Measurements from ENCODE around the gene ZNF654. TPM values are rescaled to one million over a fixed set of nuclear protein-coding genes. Genes with fewer than 3 reads are reported as not detected.

The ZNF654 gene
- polyA plus RNA-seq, 1 of the 3 experiments (the other 2 are of a cell fraction) = 1.6 TPM

DNA sequence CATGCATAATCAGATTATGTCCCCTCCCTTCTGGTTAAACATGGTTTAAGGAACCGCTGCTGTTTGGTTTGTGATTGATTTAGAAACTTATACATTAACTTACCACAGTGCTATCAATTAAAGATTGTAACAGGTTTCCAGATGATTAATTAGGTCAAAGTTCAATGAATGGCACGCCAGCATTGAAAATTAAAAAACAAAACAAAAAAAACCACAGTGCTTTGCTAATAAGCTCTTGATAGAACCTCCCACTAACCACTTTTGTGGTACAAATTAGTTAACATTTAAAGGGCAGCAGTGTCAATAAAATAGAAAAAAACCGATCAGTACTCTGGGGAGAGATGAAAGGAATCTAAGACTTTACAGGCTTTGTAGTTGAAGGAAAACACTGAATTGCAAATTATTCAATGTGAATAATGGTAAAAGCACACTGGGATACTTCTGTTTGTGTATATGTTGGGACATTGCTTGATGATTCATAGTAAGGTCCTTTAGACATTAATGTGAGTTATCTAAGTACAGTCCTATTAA is 83.1 kb downstream of the ZNF654 start:
- no peak for TF ChIP-seq POLR2AphosphoS5 (IDR thresholded peaks at IDR 0.05; ENCODE audit: low read depth, low read length)
- TF ChIP-seq TCF12 (IDR thresholded peaks at IDR 0.05) = no peak
- TF ChIP-seq GATA2 (CRISPR knock-in tag; IDR thresholded peaks at IDR 0.05) = no peak
- TF ChIP-seq RXRA (IDR thresholded peaks at IDR 0.05; ENCODE audit: borderline replicate concordance, low read depth) = no peak
- TF ChIP-seq MEF2A (IDR thresholded peaks at IDR 0.05; ENCODE audit: borderline replicate concordance, low read depth) = no peak
- TF ChIP-seq, protein P1, sequence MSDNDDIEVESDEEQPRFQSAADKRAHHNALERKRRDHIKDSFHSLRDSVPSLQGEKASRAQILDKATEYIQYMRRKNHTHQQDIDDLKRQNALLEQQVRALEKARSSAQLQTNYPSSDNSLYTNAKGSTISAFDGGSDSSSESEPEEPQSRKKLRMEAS (IDR thresholded peaks at IDR 0.05; ENCODE audit: low read depth) = no peak
- no peak for TF ChIP-seq NFIC (IDR thresholded peaks at IDR 0.05; ENCODE audit: borderline replicate concordance)
- TF ChIP-seq, protein P2, sequence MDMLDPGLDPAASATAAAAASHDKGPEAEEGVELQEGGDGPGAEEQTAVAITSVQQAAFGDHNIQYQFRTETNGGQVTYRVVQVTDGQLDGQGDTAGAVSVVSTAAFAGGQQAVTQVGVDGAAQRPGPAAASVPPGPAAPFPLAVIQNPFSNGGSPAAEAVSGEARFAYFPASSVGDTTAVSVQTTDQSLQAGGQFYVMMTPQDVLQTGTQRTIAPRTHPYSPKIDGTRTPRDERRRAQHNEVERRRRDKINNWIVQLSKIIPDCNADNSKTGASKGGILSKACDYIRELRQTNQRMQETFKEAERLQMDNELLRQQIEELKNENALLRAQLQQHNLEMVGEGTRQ (IDR thresholded peaks at IDR 0.05; ENCODE audit: borderline replicate concordance, low read depth, low read length) = no peak
- TF ChIP-seq SMC3 (IDR thresholded peaks at IDR 0.05; ENCODE audit: low read depth, low read length) = no peak
- TF ChIP-seq RCOR1 (IDR thresholded peaks at IDR 0.05; ENCODE audit: low read length) = no peak
- no peak for TF ChIP-seq EP300 (IDR thresholded peaks at IDR 0.05; ENCODE audit: borderline replicate concordance in 1 of 2, low read depth in 1 of 2, low read length in 1 of 2)
- Histone ChIP-seq H3K9me3 (no peaks in the 10 kb centered on the region), H3K4me2 (0 out of 2 replicates have a peak overlapping the region, but pooled peaks have one; percentile 25), H3K9ac (peak overlapping the region; percentile 29; the same call in 1 of the 2 replicates), H4K20me1 (ENCODE audit: insufficient read depth) (no peaks in the 10 kb centered on the region), H3K79me2 (ENCODE audit: insufficient read depth) (peaks cover 29% of the 10 kb centered on the region; the same call in 1 of the 2 replicates), H2AFZ (ENCODE audit: low read depth) (no peak overlapping the region), H3K4me3 (ENCODE audit: low read depth in 2 of 2, low read length in 1 of 2) (no peak overlapping the region), H3K9me2 (no peaks in the 10 kb centered on the region), H3K4me1 (ENCODE audit: control insufficient read depth in 1 of 2, insufficient read depth in 2 of 2, low read depth in 1 of 2, low read length in 1 of 2) (peaks cover 0 to 19% of the 10 kb centered on the region in 2 experiments; a peak in 2 of 4 replicates), H3K36me3 (replicated peaks in 1 of 2; ENCODE audit: control insufficient read depth in 1 of 2, insufficient read depth in 2 of 2, low read length in 1 of 2) (peaks cover 25 to 27% of the 10 kb centered on the region in 2 experiments), H3K27ac (ENCODE audit: low read depth in 2 of 2, low read length in 1 of 2) (peak overlapping the region; percentile 22 to 77; a peak in 3 of 4 replicates), H3K27me3 (ENCODE audit: insufficient read depth) (no peaks in the 10 kb centered on the region), H3F3A (replicated peaks; ENCODE audit: insufficient read depth) (peaks cover 26% of the 10 kb centered on the region)
- POLR2A ChIA-PET = no interaction called here
- no peak for DNase-seq
- CTCF ChIA-PET = no interaction called here
- WGBS (ENCODE audit: low lambda C conversion rate) = 80% methylated on average over 3 of the region's 3 CpGs

DNA sequence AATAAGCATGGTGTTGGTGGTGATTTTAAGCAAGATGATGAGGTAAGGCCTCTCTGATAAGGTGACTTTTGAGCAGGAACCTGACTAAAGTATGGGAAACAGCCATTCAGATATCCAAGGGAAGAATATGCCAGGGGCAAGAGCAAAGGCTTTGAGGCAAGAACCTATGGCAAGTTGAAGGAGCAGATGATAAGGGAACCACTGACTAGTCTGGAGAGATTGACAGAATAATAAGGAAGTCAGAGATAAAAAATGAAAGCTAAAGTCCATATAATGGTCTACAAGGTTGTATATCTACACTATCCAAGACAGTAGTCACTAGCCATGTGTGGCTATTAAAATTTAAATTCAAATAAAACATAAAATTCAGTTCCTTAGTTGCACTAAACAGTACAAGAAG is 88.2 kb downstream of the ZNF654 start:
- Histone ChIP-seq H3K27me3 (ENCODE audit: insufficient read depth) (no peaks in the 10 kb centered on the region), H3K9me2 (no peaks in the 10 kb centered on the region), H3K36me3 (replicated peaks in 1 of 2; ENCODE audit: control insufficient read depth in 1 of 2, insufficient read depth in 2 of 2, low read length in 1 of 2) (no peaks in the 10 kb centered on the region), H3K4me2 (no peak overlapping the region), H3K9me3 (no peaks in the 10 kb centered on the region), H3F3A (replicated peaks; ENCODE audit: insufficient read depth) (peaks cover 10% of the 10 kb centered on the region), H3K27ac (ENCODE audit: low read depth in 2 of 2, low read length in 1 of 2) (no peak overlapping the region), H2AFZ (ENCODE audit: low read depth) (no peak overlapping the region), H3K4me1 (ENCODE audit: control insufficient read depth in 1 of 2, insufficient read depth in 2 of 2, low read depth in 1 of 2, low read length in 1 of 2) (peaks cover 7 to 14% of the 10 kb centered on the region in 2 experiments; a peak in 3 of 4 replicates), H4K20me1 (ENCODE audit: insufficient read depth) (no peaks in the 10 kb centered on the region), H3K4me3 (ENCODE audit: low read depth in 2 of 2, low read length in 1 of 2) (no peak overlapping the region), H3K9ac (no peak overlapping the region), H3K79me2 (ENCODE audit: insufficient read depth) (peaks cover 73% of the 10 kb centered on the region)
- CTCF ChIA-PET = no interaction called here
- POLR2A ChIA-PET = no interaction called here
- TF ChIP-seq RAD21 (IDR thresholded peaks at IDR 0.05; ENCODE audit: low read length) = no peak
- TF ChIP-seq GATA2 (CRISPR knock-in tag; IDR thresholded peaks at IDR 0.05) = no peak
- no peak for TF ChIP-seq TAF1 (IDR thresholded peaks at IDR 0.05; ENCODE audit: borderline replicate concordance, low read depth, low read length)
- TF ChIP-seq ZBTB33 (IDR thresholded peaks at IDR 0.05; ENCODE audit: borderline replicate concordance, low read depth) = no peak
- TF ChIP-seq USF1 (IDR thresholded peaks at IDR 0.05; ENCODE audit: borderline replicate concordance, low read depth) = no peak
- TF ChIP-seq RCOR1 (IDR thresholded peaks at IDR 0.05; ENCODE audit: low read length) = no peak
- TF ChIP-seq MEF2A (IDR thresholded peaks at IDR 0.05; ENCODE audit: borderline replicate concordance, low read depth) = no peak
- TF ChIP-seq POLR2AphosphoS5 (IDR thresholded peaks at IDR 0.05; ENCODE audit: low read depth, low read length) = no peak
- TF ChIP-seq, protein P2 (IDR thresholded peaks at IDR 0.05; ENCODE audit: borderline replicate concordance, low read depth, low read length) = no peak
- no peak for TF ChIP-seq IRF3 (IDR thresholded peaks at IDR 0.05; ENCODE audit: low read depth, low read length)
- no peak for TF ChIP-seq SMC3 (IDR thresholded peaks at IDR 0.05; ENCODE audit: low read depth, low read length)
- no peak for TF ChIP-seq TCF12 (IDR thresholded peaks at IDR 0.05)
- TF ChIP-seq JUND (IDR thresholded peaks at IDR 0.05) = no peak
- TF ChIP-seq NFIC (IDR thresholded peaks at IDR 0.05; ENCODE audit: borderline replicate concordance) = no peak
- no peak for TF ChIP-seq YY1 (IDR thresholded peaks at IDR 0.05; ENCODE audit: low read depth)
- TF ChIP-seq RFX5 (IDR thresholded peaks at IDR 0.05; ENCODE audit: low read length) = no peak
- TF ChIP-seq, protein P1 (IDR thresholded peaks at IDR 0.05; ENCODE audit: low read depth) = no peak
- no peak for DNase-seq

Data from SK-N-SH (cell line).